HCT116 (cell line): ENCODE data around the gene MEIOSIN. TPM values are rescaled to one million over a fixed set of nuclear protein-coding genes. Genes with fewer than 3 reads are reported as not detected.
A peak's percentile ranks its signal among the peaks of the same experiment; 100 is the strongest.

Experiments used
- CEBPB ChIP-seq: IDR thresholded peaks from 2 replicates; pipeline ENCODE4 v1.6.1; 2012; ENCODE audit warnings: low read depth
- EGR1 ChIP-seq: IDR thresholded peaks from 2 replicates; pipeline ENCODE4 v1.6.1; 2012; ENCODE audit warnings: low read depth
- EZH2 ChIP-seq: fragments of 200-600 bp; sonication (generic); IDR thresholded peaks from 2 replicates; pipeline ENCODE4 v1.6.1; 2017; ENCODE audit warnings: antibody characterized with exemption, mixed run types
- FOSL1 ChIP-seq: IDR thresholded peaks from 2 replicates; pipeline ENCODE4 v1.6.1; 2012; ENCODE audit warnings: low read depth
- JUND ChIP-seq: IDR thresholded peaks from 2 replicates; pipeline ENCODE4 v1.6.1; 2012
- RAD21 ChIP-seq: IDR thresholded peaks from 2 replicates; pipeline ENCODE4 v1.6.1; 2012; ENCODE audit warnings: low read depth, mild to moderate bottlenecking
- REST ChIP-seq: IDR thresholded peaks from 2 replicates; pipeline ENCODE4 v1.6.1; 2012; ENCODE audit warnings: low read depth
- SRF ChIP-seq: IDR thresholded peaks from 2 replicates; pipeline ENCODE4 v1.6.1; 2012; ENCODE audit warnings: low read depth
- ZFX ChIP-seq: fragments of 450-650 bp; IDR thresholded peaks from 2 replicates; pipeline ENCODE4 v1.6.1; 2017
- total RNA-seq: library from RNA; stranded (reverse); gene quantifications from one replicate; pipeline ENCODE4 v1.2.1, GENCODE V29; 2021; ENCODE audit not compliant: unreplicated experiment
- TF ChIP-seq, protein P1 (sequence below), 3 experiments: fragments of 200-600 bp in 1 of 3; sonication (generic) in 1 of 3; IDR thresholded peaks in 2 of 3; conservative IDR thresholded peaks in 1 of 3; 2 replicates each; pipeline ENCODE4 v1.5.1; 2012 to 2017; ENCODE audit warnings: low read depth in 2 of 3, low read length in 2 of 3, antibody characterized with exemption in 1 of 3, borderline replicate concordance in 1 of 3, control low read depth in 1 of 3, mild to moderate bottlenecking in 1 of 3, mixed read lengths in 1 of 3, mixed run types in 1 of 3, moderate library complexity in 1 of 3; ENCODE audit not compliant: insufficient read depth in 1 of 3
- TF ChIP-seq, protein P2 (sequence below): IDR thresholded peaks from 2 replicates; pipeline ENCODE4 v1.6.1; 2012

Gene MEIOSIN
- total RNA-seq, 1 experiment from 2014 or later = 2.1 TPM

DNA sequence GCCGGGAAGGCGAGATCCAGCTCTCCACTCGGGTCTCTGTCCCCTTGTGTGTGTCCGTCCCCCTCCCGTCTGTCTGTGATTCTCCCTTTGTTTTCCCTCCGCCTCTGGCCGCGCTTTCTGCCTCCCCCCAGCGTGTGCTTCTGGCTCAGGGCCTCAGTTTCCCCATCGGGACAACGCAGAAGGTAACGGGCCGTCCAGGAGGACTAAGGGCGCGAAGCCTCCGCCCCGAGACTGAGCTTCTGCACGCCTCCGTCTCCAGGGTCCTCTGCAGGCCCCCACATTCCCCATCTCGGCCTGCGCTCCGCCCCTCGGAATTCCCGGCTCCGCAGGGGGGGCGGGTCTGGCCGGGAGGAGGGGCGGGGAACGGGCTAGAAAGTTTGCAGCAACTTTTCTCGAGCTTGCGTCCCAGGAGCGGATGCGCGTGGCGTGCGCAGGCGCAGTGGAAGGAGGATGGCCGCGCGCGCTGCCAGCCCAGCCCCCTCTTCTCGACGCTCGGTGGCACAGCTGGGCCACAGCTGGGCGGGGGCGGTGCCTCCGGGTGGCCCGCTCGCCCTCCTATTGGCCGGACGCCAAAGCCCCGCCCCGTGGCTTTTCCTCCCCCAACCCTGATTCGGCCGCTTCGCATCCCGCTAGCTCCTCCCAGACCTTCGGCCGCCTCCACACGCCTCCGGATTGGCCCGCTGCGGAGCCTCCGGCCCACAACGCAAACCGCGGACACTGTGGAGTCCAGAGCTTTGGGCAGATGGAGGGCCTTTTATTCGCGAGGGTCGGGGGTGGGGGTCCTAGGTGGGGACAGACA lies 35.9 kb downstream of the MEIOSIN start, which contains the start of gene SIX5 (continued):
- TF ChIP-seq, protein P1, sequence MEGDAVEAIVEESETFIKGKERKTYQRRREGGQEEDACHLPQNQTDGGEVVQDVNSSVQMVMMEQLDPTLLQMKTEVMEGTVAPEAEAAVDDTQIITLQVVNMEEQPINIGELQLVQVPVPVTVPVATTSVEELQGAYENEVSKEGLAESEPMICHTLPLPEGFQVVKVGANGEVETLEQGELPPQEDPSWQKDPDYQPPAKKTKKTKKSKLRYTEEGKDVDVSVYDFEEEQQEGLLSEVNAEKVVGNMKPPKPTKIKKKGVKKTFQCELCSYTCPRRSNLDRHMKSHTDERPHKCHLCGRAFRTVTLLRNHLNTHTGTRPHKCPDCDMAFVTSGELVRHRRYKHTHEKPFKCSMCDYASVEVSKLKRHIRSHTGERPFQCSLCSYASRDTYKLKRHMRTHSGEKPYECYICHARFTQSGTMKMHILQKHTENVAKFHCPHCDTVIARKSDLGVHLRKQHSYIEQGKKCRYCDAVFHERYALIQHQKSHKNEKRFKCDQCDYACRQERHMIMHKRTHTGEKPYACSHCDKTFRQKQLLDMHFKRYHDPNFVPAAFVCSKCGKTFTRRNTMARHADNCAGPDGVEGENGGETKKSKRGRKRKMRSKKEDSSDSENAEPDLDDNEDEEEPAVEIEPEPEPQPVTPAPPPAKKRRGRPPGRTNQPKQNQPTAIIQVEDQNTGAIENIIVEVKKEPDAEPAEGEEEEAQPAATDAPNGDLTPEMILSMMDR (IDR thresholded peaks at IDR 0.05 in 2 of 3, conservative IDR thresholded peaks at IDR 0.05 in 1 of 3; ENCODE audit: borderline replicate concordance in 1 of 3, insufficient read depth in 1 of 3, low read depth in 2 of 3, low read length in 2 of 3) = no peak
- TF ChIP-seq EZH2 = no peak
- no peak; the same call in 1 of the 2 replicates for TF ChIP-seq SRF
- TF ChIP-seq, protein P2, sequence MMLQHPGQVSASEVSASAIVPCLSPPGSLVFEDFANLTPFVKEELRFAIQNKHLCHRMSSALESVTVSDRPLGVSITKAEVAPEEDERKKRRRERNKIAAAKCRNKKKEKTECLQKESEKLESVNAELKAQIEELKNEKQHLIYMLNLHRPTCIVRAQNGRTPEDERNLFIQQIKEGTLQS = no peak
- peak; percentile 95 for TF ChIP-seq EGR1
- TF ChIP-seq JUND = peak; percentile 15; the same call in 1 of the 2 replicates
- no peak; the same call in 1 of the 2 replicates for TF ChIP-seq RAD21
- no peak for TF ChIP-seq FOSL1
- no peak for TF ChIP-seq REST
- TF ChIP-seq ZFX = no peak
- no peak for TF ChIP-seq CEBPB
- TF ChIP-seq, all 23 proteins: peak for 8
